OCI-LY3 (cell line): ENCODE measurements around the gene CISD3.

Experiments used
- H2AFZ ChIP-seq: fragments of 200-600, 300-600 bp; shearing (Covaris generic); 2 replicates; pipeline ENCODE4 v1.6.0; 2014; ENCODE audit warnings: antibody characterized with exemption, low read depth, low read length
- H3K27ac ChIP-seq: fragments of 200-600, 300-600 bp; sonication (generic); 2 replicates; pipeline ENCODE4 v1.5.1; 2014; ENCODE audit warnings: mild to moderate bottlenecking, low read length, moderate library complexity, mixed read lengths
- H3K27me3 ChIP-seq: fragments of 200-600, 300-600 bp; sonication (generic); 2 replicates; pipeline ENCODE4 v1.6.1; 2014; ENCODE audit warnings: low read depth, low read length, mixed read lengths
- H3K36me3 ChIP-seq: fragments of 200-600, 300-600 bp; sonication (generic); replicated peaks from 2 replicates; pipeline ENCODE3; 2014; ENCODE audit warnings: low read depth, low read length, mixed read lengths
- H3K4me1 ChIP-seq: fragments of 300-600, 200-600 bp; sonication (generic); 2 replicates; pipeline ENCODE4 v1.6.1; 2014; ENCODE audit warnings: low read length, mixed read lengths
- H3K4me2 ChIP-seq: fragments of 200-600, 300-600 bp; sonication (generic); 2 replicates; pipeline ENCODE4 v1.6.1; 2014; ENCODE audit warnings: low read length, mixed read lengths
- H3K4me3 ChIP-seq: fragments of 300-600, 200-600 bp; sonication (generic); 2 replicates; pipeline ENCODE4 v1.5.1; 2014; ENCODE audit warnings: antibody characterized with exemption, mild to moderate bottlenecking, low read length, moderate library complexity
- H3K79me2 ChIP-seq: fragments of 300-600, 200-600 bp; shearing (Covaris generic); 2 replicates; pipeline ENCODE4 v1.6.1; 2014; ENCODE audit warnings: mild to moderate bottlenecking, low read length, mixed read lengths
- H3K9ac ChIP-seq: fragments of 300-600, 200-600 bp; shearing (Covaris generic); 2 replicates; pipeline ENCODE4 v1.6.0; 2014; ENCODE audit warnings: mild to moderate bottlenecking, low read length, moderate library complexity
- H3K9me3 ChIP-seq: fragments of 200-600, 300-600 bp; shearing (Covaris generic); 2 replicates; pipeline ENCODE4 v1.6.1; 2014; ENCODE audit warnings: low read length, mixed read lengths; ENCODE audit not compliant: insufficient read depth
- H4K20me1 ChIP-seq: fragments of 200-600, 300-600 bp; sonication (generic); 2 replicates; pipeline ENCODE4 v1.6.1; 2016; ENCODE audit warnings: low read length, mixed read lengths; ENCODE audit not compliant: insufficient read depth
- CTCF ChIP-seq: fragments of 200-600, 300-600 bp; sonication (generic); IDR thresholded peaks from 2 replicates; pipeline ENCODE4 v1.5.1; 2014; ENCODE audit warnings: antibody characterized with exemption, low read length, low read depth
- EZH2phosphoT487 ChIP-seq: fragments of 200-600 bp; shearing (Covaris generic); IDR thresholded peaks from 2 replicates; pipeline ENCODE4 v1.6.1; 2018; ENCODE audit warnings: antibody characterized with exemption, mixed run types, low read depth

CISD3 gene

GRCh38 chr17:38690386-38690785 lies 39.8 kb upstream of the CISD3 start:
- no peaks in the 10 kb centered on the region for H3K9me3 ChIP-seq
- H3K4me1 ChIP-seq = peaks cover 8% of the 10 kb centered on the region
- H3K27me3 ChIP-seq = no peaks in the 10 kb centered on the region
- H3K4me3 ChIP-seq = no peak overlapping the region
- H3K27ac ChIP-seq = no peak overlapping the region
- TF ChIP-seq CTCF (no peak), EZH2phosphoT487 (no peak)
- H3K36me3 ChIP-seq = no peaks in the 10 kb centered on the region
- H2AFZ ChIP-seq = no peak overlapping the region
- no peaks in the 10 kb centered on the region for H4K20me1 ChIP-seq
- H3K4me2 ChIP-seq = no peak overlapping the region
- H3K79me2 ChIP-seq = no peaks in the 10 kb centered on the region
- H3K9ac ChIP-seq = no peak overlapping the region

GRCh38 chr17:38691154-38691553 lies 39.0 kb upstream of the CISD3 start:
- H3K4me3 ChIP-seq = no peak overlapping the region
- no peak overlapping the region for H3K27ac ChIP-seq
- H3K27me3 ChIP-seq = no peaks in the 10 kb centered on the region
- no peaks in the 10 kb centered on the region for H4K20me1 ChIP-seq
- peaks cover 5% of the 10 kb centered on the region for H3K4me1 ChIP-seq
- TF ChIP-seq EZH2phosphoT487 = no peak
- no peak for TF ChIP-seq CTCF
- H3K9ac ChIP-seq = no peak overlapping the region
- no peak overlapping the region for H3K4me2 ChIP-seq
- no peaks in the 10 kb centered on the region for H3K9me3 ChIP-seq
- H3K79me2 ChIP-seq = no peaks in the 10 kb centered on the region
- no peaks in the 10 kb centered on the region for H3K36me3 ChIP-seq
- H2AFZ ChIP-seq = no peak overlapping the region

GRCh38 chr17:38693700-38694329 lies 36.3 kb upstream of the CISD3 start:
- Histone ChIP-seq H3K4me3 (no peak overlapping the region), H2AFZ (no peak overlapping the region), H3K79me2 (no peaks in the 10 kb centered on the region), H3K4me1 (peaks cover 21% of the 10 kb centered on the region), H3K27me3 (no peaks in the 10 kb centered on the region), H3K27ac (no peak overlapping the region), H4K20me1 (no peaks in the 10 kb centered on the region), H3K36me3 (no peaks in the 10 kb centered on the region), H3K9me3 (no peaks in the 10 kb centered on the region), H3K9ac (no peak overlapping the region), H3K4me2 (no peak overlapping the region)
- TF ChIP-seq CTCF (no peak), EZH2phosphoT487 (no peak)

GRCh38 chr17:38697061-38697820 lies 32.9 kb upstream of the CISD3 start:
- H3K4me2 ChIP-seq = no peak overlapping the region
- no peak overlapping the region for H3K9ac ChIP-seq
- H3K27me3 ChIP-seq = no peaks in the 10 kb centered on the region

More at GRCh38 chr17:38697061-38697820, 32.9 kb upstream of the CISD3 start:
- Histone ChIP-seq H3K36me3 (peaks cover 3% of the 10 kb centered on the region), H3K9me3 (no peaks in the 10 kb centered on the region), H2AFZ (no peak overlapping the region), H3K4me1 (peaks cover 49% of the 10 kb centered on the region), H3K79me2 (no peaks in the 10 kb centered on the region), H3K27ac (no peak overlapping the region), H4K20me1 (no peaks in the 10 kb centered on the region), H3K4me3 (no peak overlapping the region)
- no peak for TF ChIP-seq EZH2phosphoT487
- TF ChIP-seq CTCF = no peak
